KMS-11 (cell line): ENCODE results near the gene ADCY4.
"Not testable (repeated sequence)": the region's sequence is repeated elsewhere in the genome, so short reads cannot be mapped to it uniquely, and the experiment has no call there.

ENCODE experiments used
- H2AFZ ChIP-seq: fragments of 200-600 bp; sonication (generic); 2 replicates; pipeline ENCODE4 v1.6.1; 2016; ENCODE audit warnings: antibody characterized with exemption, mixed run types, low read depth
- H3K27ac ChIP-seq: fragments of 200-600 bp; sonication (generic); 2 replicates; pipeline ENCODE4 v1.6.1; 2016; ENCODE audit warnings: mild to moderate bottlenecking, mixed run types
- H3K27me3 ChIP-seq: fragments of 200-600 bp; sonication (generic); 2 replicates; pipeline ENCODE4 v1.6.1; 2017; ENCODE audit warnings: mild to moderate bottlenecking, low read depth, mixed run types, moderate library complexity; ENCODE audit not compliant: insufficient read depth
- H3K36me3 ChIP-seq: fragments of 200-600 bp; sonication (generic); 2 replicates; pipeline ENCODE4 v1.6.1; 2017; ENCODE audit warnings: mild to moderate bottlenecking, mixed run types; ENCODE audit not compliant: insufficient read depth
- H3K4me1 ChIP-seq: fragments of 200-600 bp; sonication (generic); 2 replicates; pipeline ENCODE4 v1.6.1; 2016; ENCODE audit warnings: mild to moderate bottlenecking, low read depth, mixed run types; ENCODE audit not compliant: poor library complexity, severe bottlenecking
- H3K4me2 ChIP-seq: fragments of 200-600 bp; sonication (generic); 2 replicates; pipeline ENCODE4 v1.7.0; 2016; ENCODE audit warnings: mild to moderate bottlenecking, mixed run types
- H3K4me3 ChIP-seq: fragments of 200-600 bp; sonication (generic); IDR thresholded peaks from 2 replicates; pipeline ENCODE4 v1.6.1; 2017; ENCODE audit warnings: low read depth, low read length, mixed read lengths; ENCODE audit not compliant: insufficient read depth
- H3K79me2 ChIP-seq: fragments of 200-600 bp; sonication (generic); 2 replicates; pipeline ENCODE4 v1.6.1; 2016; ENCODE audit warnings: low read depth, mixed run types; ENCODE audit not compliant: insufficient read depth
- H3K9ac ChIP-seq: fragments of 200-600 bp; sonication (generic); 2 replicates; pipeline ENCODE4 v1.6.1; 2016; ENCODE audit warnings: mild to moderate bottlenecking, mixed run types
- H4K20me1 ChIP-seq: fragments of 200-600 bp; sonication (generic); 2 replicates; pipeline ENCODE4 v1.6.1; 2016; ENCODE audit warnings: mild to moderate bottlenecking, mixed run types; ENCODE audit not compliant: insufficient read depth
- TF ChIP-seq, protein P1 (sequence below): fragments of 200-600 bp; sonication (generic); conservative IDR thresholded peaks from 2 replicates; pipeline ENCODE4 v1.6.1; 2017; ENCODE audit warnings: low read depth, mild to moderate bottlenecking, antibody characterized with exemption, low read length, moderate library complexity, mixed read lengths

The ADCY4 gene

GRCh38 chr14:24377126-24377525 is 42.3 kb upstream of the ADCY4 start:
- Histone ChIP-seq H3K9ac (no peak overlapping the region), H3K27ac (no peak overlapping the region), H3K27me3 (no peaks in the 10 kb centered on the region), H3K79me2 (no peaks in the 10 kb centered on the region), H2AFZ (no peak overlapping the region), H4K20me1 (no peaks in the 10 kb centered on the region), H3K4me3 (no peak overlapping the region), H3K4me2 (no peak overlapping the region), H3K36me3 (no peaks in the 10 kb centered on the region), H3K4me1 (no peaks in the 10 kb centered on the region)
- TF ChIP-seq, protein P1, sequence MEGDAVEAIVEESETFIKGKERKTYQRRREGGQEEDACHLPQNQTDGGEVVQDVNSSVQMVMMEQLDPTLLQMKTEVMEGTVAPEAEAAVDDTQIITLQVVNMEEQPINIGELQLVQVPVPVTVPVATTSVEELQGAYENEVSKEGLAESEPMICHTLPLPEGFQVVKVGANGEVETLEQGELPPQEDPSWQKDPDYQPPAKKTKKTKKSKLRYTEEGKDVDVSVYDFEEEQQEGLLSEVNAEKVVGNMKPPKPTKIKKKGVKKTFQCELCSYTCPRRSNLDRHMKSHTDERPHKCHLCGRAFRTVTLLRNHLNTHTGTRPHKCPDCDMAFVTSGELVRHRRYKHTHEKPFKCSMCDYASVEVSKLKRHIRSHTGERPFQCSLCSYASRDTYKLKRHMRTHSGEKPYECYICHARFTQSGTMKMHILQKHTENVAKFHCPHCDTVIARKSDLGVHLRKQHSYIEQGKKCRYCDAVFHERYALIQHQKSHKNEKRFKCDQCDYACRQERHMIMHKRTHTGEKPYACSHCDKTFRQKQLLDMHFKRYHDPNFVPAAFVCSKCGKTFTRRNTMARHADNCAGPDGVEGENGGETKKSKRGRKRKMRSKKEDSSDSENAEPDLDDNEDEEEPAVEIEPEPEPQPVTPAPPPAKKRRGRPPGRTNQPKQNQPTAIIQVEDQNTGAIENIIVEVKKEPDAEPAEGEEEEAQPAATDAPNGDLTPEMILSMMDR, result no peak

- Histone ChIP-seq H4K20me1 (no peaks in the 10 kb centered on the region), H3K4me1 (no peaks in the 10 kb centered on the region), H3K27ac (no peak overlapping the region), H3K36me3 (no peaks in the 10 kb centered on the region), H3K9ac (no peak overlapping the region), H3K79me2 (no peaks in the 10 kb centered on the region), H3K4me3 (no peak overlapping the region), H2AFZ (no peak overlapping the region), H3K27me3 (no peaks in the 10 kb centered on the region), H3K4me2 (no peak overlapping the region)
- TF ChIP-seq, protein P1, result no peak
Observed at GRCh38 chr14:24376448-24377070, 41.7 kb upstream of the ADCY4 start.

GRCh38 chr14:24372701-24373416 is 38.0 kb upstream of the ADCY4 start:
- H3K27ac ChIP-seq, result no peak overlapping the region
- no peak overlapping the region for H3K4me3 ChIP-seq
- no peaks in the 10 kb centered on the region for H3K4me1 ChIP-seq
- H2AFZ ChIP-seq, result no peak overlapping the region
- TF ChIP-seq, protein P1, result no peak
- no peak overlapping the region for H3K9ac ChIP-seq
- no peak overlapping the region for H3K4me2 ChIP-seq
- no peaks in the 10 kb centered on the region for H3K79me2 ChIP-seq
- no peaks in the 10 kb centered on the region for H4K20me1 ChIP-seq
- H3K27me3 ChIP-seq, result no peaks in the 10 kb centered on the region
- H3K36me3 ChIP-seq, result no peaks in the 10 kb centered on the region

- not testable (repeated sequence) for H2AFZ ChIP-seq, H3K79me2 ChIP-seq, H3K36me3 ChIP-seq, H3K4me1 ChIP-seq, H3K9ac ChIP-seq, H3K27ac ChIP-seq, H3K4me3 ChIP-seq, H3K4me2 ChIP-seq, H4K20me1 ChIP-seq, H3K27me3 ChIP-seq
Observed at GRCh38 chr14:24371605-24372004, 36.7 kb upstream of the ADCY4 start.

GRCh38 chr14:24370748-24371147 is 35.9 kb upstream of the ADCY4 start:
- H3K36me3 ChIP-seq, result no peaks in the 10 kb centered on the region

More at GRCh38 chr14:24370748-24371147, 35.9 kb upstream of the ADCY4 start:
- Histone ChIP-seq H3K27ac (no peak overlapping the region), H3K4me1 (peaks cover 6% of the 10 kb centered on the region), H3K79me2 (no peaks in the 10 kb centered on the region), H3K27me3 (no peaks in the 10 kb centered on the region), H3K9ac (no peak overlapping the region), H3K4me3 (no peak overlapping the region), H4K20me1 (no peaks in the 10 kb centered on the region), H2AFZ (no peak overlapping the region), H3K4me2 (no peak overlapping the region)
- TF ChIP-seq, protein P1, result no peak
